Tibial nerve (tissue), 4 donors: ENCODE measurements around the gene TCP11.

Source experiments
- CTCF ChIP-seq, 5 experiments: fragments of 200-600 bp in 3 of 5; fragments of 450-650 bp in 2 of 5; sonication (generic) in 3 of 5; IDR thresholded peaks; one replicate each; pipeline ENCODE4 v1.5.1; 2016 to 2019; ENCODE audit warnings: antibody characterized with exemption in 5 of 5, mild to moderate bottlenecking in 3 of 5, moderate library complexity in 2 of 5
- EP300 ChIP-seq, 2 donors: sonication (generic); formaldehyde crosslinking; IDR thresholded peaks; one replicate each; pipeline ENCODE4 v1.6.1; 2017; ENCODE audit warnings: antibody characterized with exemption in 2 of 2, mild to moderate bottlenecking in 1 of 2
- POLR2A ChIP-seq, 2 donors: fragments of 450-650 bp; IDR thresholded peaks; one replicate each; pipeline ENCODE4 v1.6.1; 2017; ENCODE audit warnings: antibody characterized with exemption in 2 of 2, mild to moderate bottlenecking in 2 of 2, moderate library complexity in 2 of 2

- TF ChIP-seq CTCF (IDR thresholded peaks at IDR 0.05) (no peak), EP300 (IDR thresholded peaks at IDR 0.05) (no peak), POLR2A (IDR thresholded peaks at IDR 0.05) (no peak)
These were observed 36.5 kb upstream of the TCP11 start for GRCh38 chr6:35177596-35177995.
